Mammary epithelial cell (primary cell): ENCODE data around the gene GSDMA.

Source experiments
- EZH2 ChIP-seq: IDR thresholded peaks from 2 replicates; pipeline ENCODE4 v1.6.1; 2012; ENCODE audit warnings: low read length, inconsistent platforms, borderline replicate concordance
- TF ChIP-seq, protein P1 (sequence below), 2 donors: IDR thresholded peaks in 1 of 2; conservative IDR thresholded peaks in 1 of 2; 2 replicates each; pipeline ENCODE4 v1.5.1; 2011 to 2012; ENCODE audit warnings: inconsistent platforms in 2 of 2, low read length in 2 of 2, mild to moderate bottlenecking in 2 of 2, control low read depth in 1 of 2, low read depth in 1 of 2; ENCODE audit not compliant: insufficient read depth in 1 of 2; ENCODE audit errors: extremely low read depth in 1 of 2

DNA sequence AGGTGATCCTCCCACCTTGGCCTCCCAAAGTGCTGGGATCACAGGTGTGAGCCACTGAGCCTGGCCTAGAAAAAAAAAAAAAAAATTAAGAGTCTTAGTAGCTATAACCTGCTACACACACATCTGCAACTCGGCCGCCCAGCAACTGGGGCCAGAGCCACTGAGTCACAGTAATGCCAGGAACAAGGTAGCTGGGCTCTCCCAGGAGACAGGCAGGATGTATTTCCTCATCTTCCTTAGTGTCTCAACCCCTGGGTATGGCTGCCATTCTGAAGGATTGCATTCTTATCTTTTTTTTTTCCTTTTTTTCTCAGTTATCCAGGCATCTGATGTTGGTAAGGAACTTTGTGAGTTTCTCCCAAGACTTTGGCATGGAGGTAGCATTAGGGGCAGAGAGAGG lies 10.7 kb downstream of the GSDMA start:
- TF ChIP-seq, protein P1, sequence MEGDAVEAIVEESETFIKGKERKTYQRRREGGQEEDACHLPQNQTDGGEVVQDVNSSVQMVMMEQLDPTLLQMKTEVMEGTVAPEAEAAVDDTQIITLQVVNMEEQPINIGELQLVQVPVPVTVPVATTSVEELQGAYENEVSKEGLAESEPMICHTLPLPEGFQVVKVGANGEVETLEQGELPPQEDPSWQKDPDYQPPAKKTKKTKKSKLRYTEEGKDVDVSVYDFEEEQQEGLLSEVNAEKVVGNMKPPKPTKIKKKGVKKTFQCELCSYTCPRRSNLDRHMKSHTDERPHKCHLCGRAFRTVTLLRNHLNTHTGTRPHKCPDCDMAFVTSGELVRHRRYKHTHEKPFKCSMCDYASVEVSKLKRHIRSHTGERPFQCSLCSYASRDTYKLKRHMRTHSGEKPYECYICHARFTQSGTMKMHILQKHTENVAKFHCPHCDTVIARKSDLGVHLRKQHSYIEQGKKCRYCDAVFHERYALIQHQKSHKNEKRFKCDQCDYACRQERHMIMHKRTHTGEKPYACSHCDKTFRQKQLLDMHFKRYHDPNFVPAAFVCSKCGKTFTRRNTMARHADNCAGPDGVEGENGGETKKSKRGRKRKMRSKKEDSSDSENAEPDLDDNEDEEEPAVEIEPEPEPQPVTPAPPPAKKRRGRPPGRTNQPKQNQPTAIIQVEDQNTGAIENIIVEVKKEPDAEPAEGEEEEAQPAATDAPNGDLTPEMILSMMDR (conservative IDR thresholded peaks at IDR 0.05 in 1 of 2, IDR thresholded peaks at IDR 0.05 in 1 of 2; ENCODE audit: extremely low read depth in 1 of 2, insufficient read depth in 1 of 2, low read depth in 1 of 2, low read length in 2 of 2) = no peak
- no peak for TF ChIP-seq EZH2
